CD4-positive, alpha-beta memory T cell (primary cell): ENCODE measurements around the gene OCEL1. TPM values are rescaled to one million over a fixed set of nuclear protein-coding genes. Genes with fewer than 3 reads are reported as not detected.

Experiments
- CTCF ChIA-PET: fragments of 350-600 bp; sonication (Branson Sonifier 250); formaldehyde crosslinking; loops from one replicate; lab custom pipeline; 2021; ENCODE audit warnings: inconsistent platforms; ENCODE audit not compliant: partially characterized antibody; lab: Charles Lee
- POLR2A ChIA-PET: fragments of 350-600 bp; sonication (Branson Sonifier 250); formaldehyde crosslinking; loops from one replicate; lab custom pipeline; 2021; ENCODE audit not compliant: partially characterized antibody; lab: Charles Lee
- DNase-seq, 5 donors: peaks; one replicate each; pipeline versions ENCODE4 v3.0.0 to v3.0.0-alpha.2; 2020 to 2022; ENCODE audit warnings: mixed read lengths in 1 of 5
- H3K27ac ChIP-seq: one replicate; pipeline ENCODE4 v1.7.0; 2013; ENCODE audit warnings: low read depth, low read length
- H3K27me3 ChIP-seq: 2 replicates; pipeline ENCODE4 v1.7.0; 2013; ENCODE audit warnings: mild to moderate bottlenecking, low read length, moderate library complexity; ENCODE audit not compliant: insufficient read depth
- H3K36me3 ChIP-seq: 2 replicates; pipeline ENCODE4 v1.7.0; 2013; ENCODE audit warnings: mild to moderate bottlenecking, low read length, moderate library complexity; ENCODE audit not compliant: insufficient read depth
- H3K4me1 ChIP-seq: 2 replicates; pipeline ENCODE4 v1.7.0; 2013; ENCODE audit warnings: mild to moderate bottlenecking, low read length, moderate library complexity; ENCODE audit not compliant: insufficient read depth
- H3K4me3 ChIP-seq, 2 donors: one replicate each; pipeline ENCODE4 v1.7.0; 2013; ENCODE audit warnings: low read length in 2 of 2, mild to moderate bottlenecking in 1 of 2
- H3K9me3 ChIP-seq, 2 donors: one replicate each; pipeline ENCODE4 v1.7.0; 2013; ENCODE audit warnings: low read length in 2 of 2, control low read depth in 1 of 2; ENCODE audit not compliant: control insufficient read depth in 1 of 2
- H3K27ac Mint-ChIP-seq, 7 donors: one replicate each; pipeline ENCODE4 v1.8.0; 2020 to 2021; ENCODE audit warnings: mixed read lengths in 7 of 7, mild to moderate bottlenecking in 6 of 7, inconsistent platforms in 3 of 7, moderate library complexity in 3 of 7
- H3K27me3 Mint-ChIP-seq, 2 donors: one replicate each; pipeline ENCODE4 v1.8.0; 2020 to 2021; ENCODE audit warnings: mixed read lengths in 2 of 2
- H3K36me3 Mint-ChIP-seq, 2 donors: one replicate each; pipeline ENCODE4 v1.8.0; 2020 to 2021; ENCODE audit warnings: mixed read lengths in 2 of 2, inconsistent platforms in 1 of 2, mild to moderate bottlenecking in 1 of 2
- H3K4me1 Mint-ChIP-seq, 4 donors: one replicate each; pipeline ENCODE4 v1.8.0; 2020 to 2021; ENCODE audit warnings: mixed read lengths in 4 of 4, mild to moderate bottlenecking in 1 of 4
- H3K4me3 Mint-ChIP-seq, 8 donors: one replicate each; pipeline ENCODE4 v1.8.0; 2020 to 2021; ENCODE audit warnings: mixed read lengths in 8 of 8, mild to moderate bottlenecking in 7 of 8, moderate library complexity in 6 of 8, inconsistent platforms in 3 of 8
- H3K9me3 Mint-ChIP-seq, 8 donors: one replicate each; pipeline ENCODE4 v1.8.0; 2020 to 2021; ENCODE audit warnings: mixed read lengths in 8 of 8, mild to moderate bottlenecking in 5 of 8, inconsistent platforms in 3 of 8, moderate library complexity in 1 of 8
- intact Hi-C: fragments of 100-400 bp; cut with micrococcal nuclease; formaldehyde crosslinking; loops from one replicate; pipeline ENCODE4 v1.15.1; 2023
- polyA plus RNA-seq, 2 donors: library from polyadenylated mRNA; unstranded; fragments of 300-500 nt; fragmentation: Illumina TruSeq; gene quantifications; one replicate each; pipeline ENCODE4 v1.2.3, GENCODE V29; 2021
- total RNA-seq, 2 experiments: library from RNA; stranded (reverse); gene quantifications; one replicate each; pipeline ENCODE4 v1.2.3, GENCODE V29; 2021

OCEL1 gene
- total and polyA plus RNA-seq, 4 experiments from 2014 or later, result 23.9 to 38.0 (median 33.5) TPM

GRCh38 chr19:17260842-17261325 is 34.9 kb downstream of the OCEL1 start:
- Mint-ChIP-seq H3K36me3 (no peaks in the 10 kb centered on the region), H3K27ac (peak overlapping the region in 5 of 7 donors; percentile 1 to 82 (median 47)), H3K4me3 (no peak overlapping the region), H3K9me3 (no peaks in the 10 kb centered on the region), H3K4me1 (peaks cover 5 to 22% (median 16%) of the 10 kb centered on the region in 4 donors), H3K27me3 (no peaks in the 10 kb centered on the region)
- H3K9me3 ChIP-seq, result no peaks in the 10 kb centered on the region
- H3K4me3 ChIP-seq, result no peak overlapping the region
- intact Hi-C loops, result loop anchor here (1.0 kb wide), 2 partner anchors 21 to 194 kb away; no protein-coding TSS in a partner anchor
- DNase-seq, result peak; percentile 85 to 88 (median 87)
- peaks cover 14% of the 10 kb centered on the region for H3K4me1 ChIP-seq
- H3K27me3 ChIP-seq, result no peaks in the 10 kb centered on the region
- ChIA-PET POLR2A (interaction anchor here (0.7 to 1.7 kb wide), 4 partner anchors 20 to 40 kb away, joined by 3 to 7 read pairs (median 4); partner anchors contain the start of gene ANKLE1), CTCF (interaction anchor here (0.6 to 8.0 kb wide), 27 partner anchors 9 to 284 kb away, joined by 3 to 83 read pairs (median 4); partner anchors contain the start of genes ANKLE1, DDA1, OCEL1 and USE1)
- H3K36me3 ChIP-seq, result no peaks in the 10 kb centered on the region
- no peak overlapping the region for H3K27ac ChIP-seq

- Mint-ChIP-seq H3K36me3 (peaks cover 0 to 5% of the 10 kb centered on the region in 2 donors), H3K4me3 (no peak overlapping the region), H3K27me3 (peaks cover 1 to 2% of the 10 kb centered on the region in 2 donors), H3K27ac (peak overlapping the region in 2 of 7 donors; percentile 43 to 55), H3K9me3 (no peaks in the 10 kb centered on the region), H3K4me1 (peaks cover 11 to 31% (median 25%) of the 10 kb centered on the region in 4 donors)
- Histone ChIP-seq H3K27ac (no peak overlapping the region), H3K4me3 (no peak overlapping the region), H3K27me3 (no peaks in the 10 kb centered on the region), H3K4me1 (peaks cover 20% of the 10 kb centered on the region), H3K36me3 (no peaks in the 10 kb centered on the region), H3K9me3 (no peaks in the 10 kb centered on the region)
- ChIA-PET CTCF (interaction anchor here (1.1 to 8.0 kb wide), 4 partner anchors 19 to 125 kb away, joined by 3 to 83 read pairs (median 34); partner anchors contain the start of genes ANKLE1 and OCEL1), POLR2A (no interaction called here)
- DNase-seq, result no peak
- intact Hi-C loops, result no loop called here
Measured at GRCh38 chr19:17262557-17262956, 36.5 kb downstream of the OCEL1 start.

GRCh38 chr19:17263712-17264640 is 38.0 kb downstream of the OCEL1 start:
- no peak overlapping the region for H3K27ac ChIP-seq
- peaks cover 29% of the 10 kb centered on the region for H3K4me1 ChIP-seq
- H3K9me3 ChIP-seq, result no peaks in the 10 kb centered on the region
- peaks cover 0 to 10% of the 10 kb centered on the region in 2 donors for H3K36me3 Mint-ChIP-seq
- no peak overlapping the region for H3K4me3 ChIP-seq
- H3K9me3 Mint-ChIP-seq, result no peaks in the 10 kb centered on the region
- CTCF ChIA-PET, result interaction anchor here (0.8 to 8.0 kb wide), 7 partner anchors 11 to 155 kb away, joined by 3 to 65 read pairs (median 4); partner anchors contain the start of genes ANKLE1 and OCEL1
- H3K4me3 Mint-ChIP-seq, result no peak overlapping the region
- no peaks in the 10 kb centered on the region for H3K27me3 ChIP-seq
- intact Hi-C loops, result no loop called here
- peak overlapping the region in 6 of 7 donors; percentile 7 to 92 (median 51) for H3K27ac Mint-ChIP-seq
- peaks cover 1 to 2% of the 10 kb centered on the region in 2 donors for H3K27me3 Mint-ChIP-seq
- H3K4me1 Mint-ChIP-seq, result peaks cover 15 to 39% (median 31%) of the 10 kb centered on the region in 4 donors
- peaks cover 3% of the 10 kb centered on the region for H3K36me3 ChIP-seq
- POLR2A ChIA-PET, result interaction anchor here (0.8 to 1.2 kb wide), 2 partner anchors 19 to 125 kb away, joined by 3 read pairs; no protein-coding TSS in a partner anchor
- no peak for DNase-seq

GRCh38 chr19:17264641-17264979 is 38.6 kb downstream of the OCEL1 start, which contains the start of gene USHBP1:
Gene USHBP1 (minus strand): TSS chr19:17264745. CDS start chr19:17264299, 446 bp downstream.
- Histone ChIP-seq H3K4me3 (no peak within 1 kb of the TSS), H3K27me3 (no peaks in the 10 kb centered on the region), H3K27ac (no peak within 1 kb of the TSS), H3K36me3 (peaks cover 5% of the 10 kb centered on the region), H3K9me3 (no peaks in the 10 kb centered on the region), H3K4me1 (peaks cover 29% of the 10 kb centered on the region)
- Mint-ChIP-seq H3K36me3 (peaks cover 0 to 10% of the 10 kb centered on the region in 2 donors), H3K4me1 (peaks cover 15 to 39% (median 31%) of the 10 kb centered on the region in 4 donors), H3K4me3 (peak within 1 kb of the TSS in 1 of 8 donors; percentile 5), H3K27me3 (peaks cover 1 to 2% of the 10 kb centered on the region in 2 donors), H3K9me3 (no peaks in the 10 kb centered on the region), H3K27ac (peak within 1 kb of the TSS in 5 of 7 donors; percentile 7 to 92 (median 59))
- POLR2A ChIA-PET, result interaction anchor here (0.8 to 1.2 kb wide), 2 partner anchors 18 to 125 kb away, joined by 3 read pairs; no protein-coding TSS in a partner anchor
- no peak for DNase-seq
- CTCF ChIA-PET, result interaction anchor here (0.6 to 8.0 kb wide), 6 partner anchors 12 to 154 kb away, joined by 3 to 65 read pairs (median 4); partner anchors contain the start of genes ANKLE1, OCEL1 and USE1
- intact Hi-C loops, result no loop called here

- Mint-ChIP-seq H3K9me3 (no peaks in the 10 kb centered on the region), H3K4me3 (peak overlapping the region in 1 of 8 donors; percentile 21)
- H3K27ac ChIP-seq, result no peak overlapping the region
Measured at GRCh38 chr19:17266026-17266425, 40.0 kb downstream of the OCEL1 start.

GRCh38 chr19:17266589-17266974 is 40.6 kb downstream of the OCEL1 start:
- Histone ChIP-seq H3K27me3 (no peaks in the 10 kb centered on the region), H3K4me1 (peaks cover 26% of the 10 kb centered on the region), H3K27ac (no peak overlapping the region), H3K36me3 (peaks cover 11% of the 10 kb centered on the region), H3K4me3 (no peak overlapping the region), H3K9me3 (no peaks in the 10 kb centered on the region)
- Mint-ChIP-seq H3K4me3 (peak overlapping the region; percentile 83 to 92 (median 88)), H3K27ac (peak overlapping the region; percentile 81 to 95 (median 89)), H3K36me3 (peaks cover 9 to 23% of the 10 kb centered on the region in 2 donors), H3K9me3 (no peaks in the 10 kb centered on the region), H3K4me1 (peaks cover 12 to 34% (median 26%) of the 10 kb centered on the region in 4 donors), H3K27me3 (peaks cover 1 to 2% of the 10 kb centered on the region in 2 donors)
- CTCF ChIA-PET, result interaction anchor here (0.7 to 6.0 kb wide), 17 partner anchors 8 to 122 kb away, joined by 3 to 47 read pairs (median 4); partner anchors contain the start of genes ABHD8, ANKLE1 and USE1
- no peak for DNase-seq
- intact Hi-C loops, result loop anchor here (2.0 to 5.0 kb wide), 2 partner anchors 39 to 70 kb away; partner anchors contain the start of genes GTPBP3 and OCEL1
- POLR2A ChIA-PET, result interaction anchor here (0.6 to 3.4 kb wide), 19 partner anchors 15 to 191 kb away, joined by 3 to 39 read pairs (median 6); partner anchors contain the start of genes ABHD8, ANKLE1, DDA1 and HAUS8

More at GRCh38 chr19:17266026-17266425, 40.0 kb downstream of the OCEL1 start:
- intact Hi-C loops, result loop anchor here (2.0 to 5.0 kb wide), 2 partner anchors 39 to 71 kb away; partner anchors contain the start of genes GTPBP3 and OCEL1
- POLR2A ChIA-PET, result interaction anchor here (1.3 to 3.4 kb wide), 7 partner anchors 40 to 191 kb away, joined by 3 to 39 read pairs (median 11); partner anchors contain the start of genes DDA1, HAUS8, MYO9B and OCEL1
- no peaks in the 10 kb centered on the region for H3K27me3 ChIP-seq
- peaks cover 1 to 2% of the 10 kb centered on the region in 2 donors for H3K27me3 Mint-ChIP-seq
- CTCF ChIA-PET, result interaction anchor here (0.9 to 6.0 kb wide), 8 partner anchors 11 to 82 kb away, joined by 3 to 47 read pairs (median 5); partner anchors contain the start of gene ANKLE1
- peak overlapping the region in 3 of 7 donors; percentile 23 to 48 (median 40) for H3K27ac Mint-ChIP-seq
- no peaks in the 10 kb centered on the region for H3K9me3 ChIP-seq
- H3K36me3 Mint-ChIP-seq, result peaks cover 4 to 18% of the 10 kb centered on the region in 2 donors
- no peak overlapping the region for H3K4me3 ChIP-seq
- DNase-seq, result no peak
- peaks cover 12 to 34% (median 27%) of the 10 kb centered on the region in 4 donors for H3K4me1 Mint-ChIP-seq
- H3K4me1 ChIP-seq, result peaks cover 26% of the 10 kb centered on the region
- peaks cover 5% of the 10 kb centered on the region for H3K36me3 ChIP-seq
